OCI-LY3 (cell line): ENCODE results near the gene TESMIN.

ENCODE experiments used
- H2AFZ ChIP-seq: fragments of 200-600, 300-600 bp; shearing (Covaris generic); 2 replicates; pipeline ENCODE4 v1.6.0; 2014; ENCODE audit warnings: antibody characterized with exemption, low read depth, low read length
- H3K27ac ChIP-seq: fragments of 200-600, 300-600 bp; sonication (generic); 2 replicates; pipeline ENCODE4 v1.5.1; 2014; ENCODE audit warnings: mild to moderate bottlenecking, low read length, moderate library complexity, mixed read lengths
- H3K27me3 ChIP-seq: fragments of 200-600, 300-600 bp; sonication (generic); 2 replicates; pipeline ENCODE4 v1.6.1; 2014; ENCODE audit warnings: low read depth, low read length, mixed read lengths
- H3K36me3 ChIP-seq: fragments of 200-600, 300-600 bp; sonication (generic); replicated peaks from 2 replicates; pipeline ENCODE3; 2014; ENCODE audit warnings: low read depth, low read length, mixed read lengths
- H3K4me1 ChIP-seq: fragments of 300-600, 200-600 bp; sonication (generic); 2 replicates; pipeline ENCODE4 v1.6.1; 2014; ENCODE audit warnings: low read length, mixed read lengths
- H3K4me2 ChIP-seq: fragments of 200-600, 300-600 bp; sonication (generic); 2 replicates; pipeline ENCODE4 v1.6.1; 2014; ENCODE audit warnings: low read length, mixed read lengths
- H3K4me3 ChIP-seq: fragments of 300-600, 200-600 bp; sonication (generic); 2 replicates; pipeline ENCODE4 v1.5.1; 2014; ENCODE audit warnings: antibody characterized with exemption, mild to moderate bottlenecking, low read length, moderate library complexity
- H3K79me2 ChIP-seq: fragments of 300-600, 200-600 bp; shearing (Covaris generic); 2 replicates; pipeline ENCODE4 v1.6.1; 2014; ENCODE audit warnings: mild to moderate bottlenecking, low read length, mixed read lengths
- H3K9ac ChIP-seq: fragments of 300-600, 200-600 bp; shearing (Covaris generic); 2 replicates; pipeline ENCODE4 v1.6.0; 2014; ENCODE audit warnings: mild to moderate bottlenecking, low read length, moderate library complexity
- H3K9me3 ChIP-seq: fragments of 200-600, 300-600 bp; shearing (Covaris generic); 2 replicates; pipeline ENCODE4 v1.6.1; 2014; ENCODE audit warnings: low read length, mixed read lengths; ENCODE audit not compliant: insufficient read depth
- H4K20me1 ChIP-seq: fragments of 200-600, 300-600 bp; sonication (generic); 2 replicates; pipeline ENCODE4 v1.6.1; 2016; ENCODE audit warnings: low read length, mixed read lengths; ENCODE audit not compliant: insufficient read depth
- EZH2phosphoT487 ChIP-seq: fragments of 200-600 bp; shearing (Covaris generic); IDR thresholded peaks from 2 replicates; pipeline ENCODE4 v1.6.1; 2018; ENCODE audit warnings: antibody characterized with exemption, mixed run types, low read depth
- TF ChIP-seq, protein P1 (sequence below): fragments of 200-600, 300-600 bp; sonication (generic); IDR thresholded peaks from 2 replicates; pipeline ENCODE4 v1.5.1; 2014; ENCODE audit warnings: antibody characterized with exemption, low read length, low read depth

TESMIN gene

GRCh38 chr11:68673991-68674390, 77.3 kb downstream of the TESMIN start:
- Histone ChIP-seq H3K36me3 (no peaks in the 10 kb centered on the region), H3K27me3 (peaks cover 10% of the 10 kb centered on the region), H3K4me1 (no peaks in the 10 kb centered on the region), H4K20me1 (no peaks in the 10 kb centered on the region), H3K9me3 (no peaks in the 10 kb centered on the region), H3K9ac (no peak overlapping the region), H3K4me3 (no peak overlapping the region), H2AFZ (no peak overlapping the region), H3K79me2 (no peaks in the 10 kb centered on the region), H3K4me2 (no peak overlapping the region), H3K27ac (no peak overlapping the region)
- TF ChIP-seq, protein P1, sequence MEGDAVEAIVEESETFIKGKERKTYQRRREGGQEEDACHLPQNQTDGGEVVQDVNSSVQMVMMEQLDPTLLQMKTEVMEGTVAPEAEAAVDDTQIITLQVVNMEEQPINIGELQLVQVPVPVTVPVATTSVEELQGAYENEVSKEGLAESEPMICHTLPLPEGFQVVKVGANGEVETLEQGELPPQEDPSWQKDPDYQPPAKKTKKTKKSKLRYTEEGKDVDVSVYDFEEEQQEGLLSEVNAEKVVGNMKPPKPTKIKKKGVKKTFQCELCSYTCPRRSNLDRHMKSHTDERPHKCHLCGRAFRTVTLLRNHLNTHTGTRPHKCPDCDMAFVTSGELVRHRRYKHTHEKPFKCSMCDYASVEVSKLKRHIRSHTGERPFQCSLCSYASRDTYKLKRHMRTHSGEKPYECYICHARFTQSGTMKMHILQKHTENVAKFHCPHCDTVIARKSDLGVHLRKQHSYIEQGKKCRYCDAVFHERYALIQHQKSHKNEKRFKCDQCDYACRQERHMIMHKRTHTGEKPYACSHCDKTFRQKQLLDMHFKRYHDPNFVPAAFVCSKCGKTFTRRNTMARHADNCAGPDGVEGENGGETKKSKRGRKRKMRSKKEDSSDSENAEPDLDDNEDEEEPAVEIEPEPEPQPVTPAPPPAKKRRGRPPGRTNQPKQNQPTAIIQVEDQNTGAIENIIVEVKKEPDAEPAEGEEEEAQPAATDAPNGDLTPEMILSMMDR = no peak
- TF ChIP-seq EZH2phosphoT487 = no peak

DNA sequence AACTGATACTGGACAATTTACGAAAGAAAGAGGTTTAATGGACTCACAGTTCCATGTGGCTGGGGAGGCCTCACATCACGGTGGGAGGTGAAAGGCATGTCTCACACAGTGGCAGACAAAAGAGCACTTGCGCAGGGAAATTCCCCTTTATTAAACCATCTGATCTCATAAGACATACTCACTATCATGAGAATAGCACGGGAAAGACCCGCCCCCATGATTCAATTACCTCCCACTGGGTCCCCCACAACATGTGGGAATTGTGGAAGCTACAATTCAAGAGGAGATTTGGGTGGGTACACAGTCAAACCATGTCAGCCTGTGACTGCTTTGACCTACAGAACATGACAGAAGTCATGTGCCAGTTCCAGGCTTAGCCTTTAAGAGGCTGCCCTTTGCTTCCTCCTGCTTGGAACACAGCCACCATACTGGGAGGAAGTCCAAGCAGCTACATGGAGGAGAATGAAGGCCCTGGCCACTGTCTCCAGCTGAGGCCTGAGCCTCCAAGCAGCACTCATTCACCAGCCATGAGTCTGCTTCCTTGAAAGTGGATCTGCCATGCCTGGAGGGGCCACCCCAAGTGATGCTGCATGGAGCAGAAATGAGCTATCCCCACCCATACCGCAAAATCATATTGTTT, 77.9 kb downstream of the TESMIN start:
- no peak overlapping the region for H2AFZ ChIP-seq
- H4K20me1 ChIP-seq = no peaks in the 10 kb centered on the region
- H3K4me2 ChIP-seq = no peak overlapping the region
- H3K36me3 ChIP-seq = no peaks in the 10 kb centered on the region
- H3K4me3 ChIP-seq = no peak overlapping the region
- peaks cover 10% of the 10 kb centered on the region for H3K27me3 ChIP-seq
- no peaks in the 10 kb centered on the region for H3K4me1 ChIP-seq
- H3K9me3 ChIP-seq = no peaks in the 10 kb centered on the region
- H3K79me2 ChIP-seq = no peaks in the 10 kb centered on the region
- no peak overlapping the region for H3K27ac ChIP-seq
- TF ChIP-seq EZH2phosphoT487 = no peak
- TF ChIP-seq, protein P1 = no peak
- H3K9ac ChIP-seq = no peak overlapping the region

GRCh38 chr11:68670208-68670992, 80.9 kb downstream of the TESMIN start:
- Histone ChIP-seq H3K9ac (no peak overlapping the region), H3K79me2 (no peaks in the 10 kb centered on the region), H3K36me3 (no peaks in the 10 kb centered on the region), H3K4me2 (no peak overlapping the region), H3K9me3 (no peaks in the 10 kb centered on the region), H2AFZ (no peak overlapping the region), H3K4me3 (no peak overlapping the region), H3K27ac (no peak overlapping the region), H3K4me1 (no peaks in the 10 kb centered on the region), H4K20me1 (no peaks in the 10 kb centered on the region), H3K27me3 (peaks cover 3% of the 10 kb centered on the region; the same call in 1 of the 2 replicates)
- TF ChIP-seq, protein P1 = no peak
- no peak for TF ChIP-seq EZH2phosphoT487

DNA sequence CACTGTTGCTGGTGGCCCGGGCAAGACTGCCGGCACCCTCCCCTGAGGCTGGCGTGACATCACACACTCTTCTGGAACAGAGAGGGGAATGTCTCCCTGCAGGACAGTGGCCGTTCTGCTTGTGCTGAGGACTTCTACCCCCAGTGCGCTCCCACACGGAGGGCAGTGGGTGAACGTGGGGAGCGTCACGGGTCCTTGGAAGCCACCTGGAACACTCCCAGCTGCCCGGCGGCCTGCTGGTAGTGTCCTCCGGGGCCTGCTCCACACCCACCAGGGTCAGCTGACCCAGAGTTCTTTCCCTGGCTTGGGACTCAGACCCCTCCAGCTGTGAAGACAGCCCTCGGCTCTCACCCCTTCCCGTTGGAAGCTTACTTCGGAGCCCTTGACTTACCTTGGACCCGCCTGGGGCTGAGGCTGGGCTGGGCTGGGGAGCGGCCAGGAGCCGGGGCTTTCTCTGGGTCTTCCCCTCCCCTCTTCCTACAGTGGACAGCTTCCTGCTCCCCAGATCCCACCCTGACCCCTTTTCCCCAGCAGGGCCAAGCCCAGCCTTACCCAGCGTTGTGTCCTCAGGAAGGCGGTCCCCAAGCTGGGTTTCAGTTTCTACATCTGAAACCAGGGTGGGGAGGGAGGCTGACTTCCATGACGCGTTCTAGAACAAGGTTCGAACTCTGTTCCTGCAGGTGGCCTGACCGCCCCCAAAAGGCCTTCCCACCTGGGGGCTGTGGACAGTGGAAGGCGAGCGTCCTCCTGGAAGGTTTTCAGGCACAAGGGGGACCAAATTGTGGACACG, 81.8 kb downstream of the TESMIN start:
- H3K79me2 ChIP-seq = no peaks in the 10 kb centered on the region
- no peak overlapping the region for H3K4me3 ChIP-seq
- H3K4me2 ChIP-seq = no peak overlapping the region
- H3K9me3 ChIP-seq = no peaks in the 10 kb centered on the region
- no peaks in the 10 kb centered on the region for H3K4me1 ChIP-seq
- H3K36me3 ChIP-seq = no peaks in the 10 kb centered on the region
- no peaks in the 10 kb centered on the region for H4K20me1 ChIP-seq
- TF ChIP-seq, protein P1 = no peak
- no peak for TF ChIP-seq EZH2phosphoT487
- H3K27ac ChIP-seq = no peak overlapping the region
- no peak overlapping the region for H3K9ac ChIP-seq
- H2AFZ ChIP-seq = no peak overlapping the region
- H3K27me3 ChIP-seq = peaks cover under 1% of the 10 kb centered on the region; the same call in 1 of the 2 replicates
